Ramos (cell line): ENCODE results near the gene ADAMTS3.

ENCODE experiments used
- in situ Hi-C: fragments of 300-500 bp; cut with MboI; formaldehyde crosslinking; loops from one replicate; pipeline ENCODE4 v1.14.3; 2022; ENCODE audit warnings: low sequenced_read_pairs; ENCODE audit not compliant: unreplicated experiment

The ADAMTS3 gene

DNA sequence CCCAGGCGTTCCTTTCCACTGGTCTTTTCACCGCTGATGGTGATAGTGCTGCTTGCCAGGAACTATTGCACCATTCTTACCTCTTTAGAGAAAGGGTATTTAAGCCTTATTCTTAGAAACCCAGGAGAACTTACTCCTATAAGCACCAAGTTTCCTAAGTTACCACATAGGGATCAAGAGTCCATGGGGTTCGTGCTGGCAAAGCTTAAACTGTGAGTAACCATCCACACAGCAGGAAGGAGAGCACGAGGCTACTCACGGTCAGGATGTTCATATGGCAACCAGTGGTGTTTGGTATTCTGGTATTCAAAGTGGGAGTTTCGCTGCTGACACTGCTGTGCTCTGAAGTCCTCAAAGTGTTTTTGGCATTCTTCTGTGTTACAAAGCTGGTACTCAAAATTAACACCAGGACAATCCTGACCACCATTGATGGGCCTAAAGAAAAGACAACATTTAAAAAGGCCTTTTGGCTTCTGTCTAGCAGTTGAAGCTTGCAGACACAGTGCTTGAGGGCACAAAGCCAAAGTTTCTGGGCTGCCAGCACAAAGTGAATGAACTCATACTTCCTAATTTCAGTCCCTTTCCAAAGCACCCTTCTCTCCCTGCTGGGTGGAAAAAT, 256.9 kb downstream of the ADAMTS3 start:
- in situ Hi-C loops: no loop called here

DNA sequence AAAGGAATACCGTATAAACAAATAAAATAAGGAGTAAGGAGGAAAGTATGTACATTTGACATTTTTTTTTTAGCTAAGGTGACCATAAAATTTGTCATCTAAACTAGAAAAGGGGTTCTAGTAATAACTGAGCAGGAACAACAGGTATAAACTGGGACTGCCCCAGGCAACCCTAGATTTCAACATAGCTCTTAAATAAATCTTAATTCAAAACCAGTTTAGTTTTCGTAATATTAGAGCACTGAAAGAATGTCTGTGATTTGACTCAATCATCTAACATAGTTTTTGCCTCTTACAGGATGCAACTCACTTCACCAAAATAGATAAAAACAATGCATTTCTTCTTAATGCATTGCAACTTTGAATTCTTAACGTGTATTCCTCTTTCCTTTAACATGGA, 257.7 kb downstream of the ADAMTS3 start:
- in situ Hi-C loops: no loop called here

DNA sequence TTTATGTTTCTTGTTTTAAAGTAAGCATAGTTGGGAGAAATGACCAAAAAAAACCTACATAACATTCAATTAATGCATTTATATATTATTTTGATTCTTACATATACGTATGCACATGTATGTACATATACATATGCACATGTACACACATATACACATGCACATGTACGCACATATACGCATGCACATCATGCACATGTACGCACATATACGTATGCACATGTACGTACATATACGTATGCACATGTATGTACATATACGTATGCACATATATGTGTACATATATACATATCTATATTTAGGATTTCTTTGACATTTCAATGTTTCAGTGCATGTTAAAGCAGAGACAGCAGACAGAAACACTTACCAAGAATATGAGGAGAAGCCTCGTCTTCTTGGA, 263.4 kb downstream of the ADAMTS3 start:
- in situ Hi-C loops: no loop called here

DNA sequence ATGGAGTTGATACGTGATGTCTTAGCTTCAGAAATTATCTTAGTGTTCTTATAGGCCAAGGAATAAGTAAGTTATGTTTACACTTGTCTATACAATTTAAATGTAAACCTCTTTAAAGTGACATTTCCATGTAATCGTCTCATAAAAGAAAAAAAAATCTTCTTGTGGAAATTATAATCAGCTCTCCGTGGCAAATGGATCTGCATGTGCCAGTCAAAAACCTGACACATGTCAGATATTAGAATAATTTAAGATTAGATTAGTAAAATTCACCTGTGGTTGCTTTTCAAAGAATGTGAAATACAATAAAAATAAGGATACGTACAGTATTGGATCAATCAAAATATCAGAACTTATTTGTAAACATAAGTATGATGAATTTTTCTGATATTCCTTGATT, 263.9 kb downstream of the ADAMTS3 start:
- in situ Hi-C loops: no loop called here

DNA sequence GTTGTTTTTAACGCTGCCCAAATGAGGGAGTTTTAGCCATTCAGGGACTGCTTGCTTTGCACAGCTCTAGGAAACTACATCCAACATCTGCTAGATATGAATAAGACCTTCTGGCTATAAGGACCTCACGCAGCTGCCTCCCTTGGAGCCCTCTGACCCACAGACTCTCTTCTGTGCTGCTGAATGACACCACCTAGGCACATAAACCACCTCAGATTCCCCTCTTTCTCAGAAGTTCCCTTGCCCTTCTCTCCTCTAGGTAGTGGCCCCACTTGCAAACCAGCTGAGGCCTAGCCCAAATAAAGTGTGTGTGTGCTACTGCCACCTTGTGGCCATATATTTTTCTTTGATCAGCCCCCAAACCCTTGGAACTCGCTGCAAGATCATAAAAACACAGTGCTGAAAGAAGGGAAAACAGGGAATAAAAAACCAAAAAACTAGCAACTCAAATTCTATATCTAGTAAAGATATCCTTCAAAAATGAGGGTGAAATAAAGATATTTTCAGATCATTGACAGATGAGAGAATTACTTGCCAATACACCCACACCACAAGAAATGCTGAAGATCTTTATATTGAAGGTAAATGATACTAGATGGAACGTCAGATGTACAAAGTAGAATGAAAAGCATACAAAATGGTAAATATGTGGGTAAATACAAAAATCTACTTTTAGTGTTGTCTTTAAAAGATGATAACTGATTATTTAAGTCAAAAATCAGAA, 265.9 kb downstream of the ADAMTS3 start:
- in situ Hi-C loops: no loop called here

DNA sequence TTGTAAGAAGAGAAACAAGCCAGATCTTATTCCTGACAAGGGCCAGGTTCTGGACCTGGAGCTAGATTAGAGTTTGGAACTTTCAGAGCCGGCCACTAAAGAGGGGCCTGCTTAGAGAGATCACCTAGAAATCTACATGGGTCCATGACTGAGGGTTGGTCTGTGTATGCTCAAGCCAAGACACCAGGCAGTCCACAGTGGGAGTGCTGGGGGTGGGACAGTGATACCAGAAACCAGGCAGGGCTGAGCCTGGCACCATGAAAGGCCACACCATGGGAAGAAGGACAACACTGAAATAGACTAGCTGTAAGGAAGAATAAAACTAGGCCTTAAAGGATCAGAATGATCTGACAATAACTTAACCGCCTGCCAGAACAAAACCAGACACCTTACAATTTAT, 267.3 kb downstream of the ADAMTS3 start:
- in situ Hi-C loops: no loop called here

DNA sequence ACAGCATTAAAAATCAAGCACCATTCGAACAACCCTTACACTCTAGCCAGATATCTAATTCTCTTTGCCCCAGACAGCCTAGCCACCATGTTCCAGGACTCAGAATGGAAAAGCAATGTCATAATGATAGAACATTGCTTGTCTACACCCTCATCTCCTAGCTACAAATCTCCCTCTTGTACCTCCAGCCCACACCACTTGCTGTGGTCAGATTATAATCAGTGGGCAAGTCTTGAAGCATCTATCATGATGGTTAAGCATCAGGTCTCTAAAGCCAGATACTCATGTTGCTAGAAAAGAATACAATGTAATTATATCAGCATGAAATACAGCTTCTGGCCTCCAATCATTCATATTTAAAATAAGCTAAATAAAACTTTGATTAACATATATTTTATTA, 268.9 kb downstream of the ADAMTS3 start:
- in situ Hi-C loops: no loop called here

DNA sequence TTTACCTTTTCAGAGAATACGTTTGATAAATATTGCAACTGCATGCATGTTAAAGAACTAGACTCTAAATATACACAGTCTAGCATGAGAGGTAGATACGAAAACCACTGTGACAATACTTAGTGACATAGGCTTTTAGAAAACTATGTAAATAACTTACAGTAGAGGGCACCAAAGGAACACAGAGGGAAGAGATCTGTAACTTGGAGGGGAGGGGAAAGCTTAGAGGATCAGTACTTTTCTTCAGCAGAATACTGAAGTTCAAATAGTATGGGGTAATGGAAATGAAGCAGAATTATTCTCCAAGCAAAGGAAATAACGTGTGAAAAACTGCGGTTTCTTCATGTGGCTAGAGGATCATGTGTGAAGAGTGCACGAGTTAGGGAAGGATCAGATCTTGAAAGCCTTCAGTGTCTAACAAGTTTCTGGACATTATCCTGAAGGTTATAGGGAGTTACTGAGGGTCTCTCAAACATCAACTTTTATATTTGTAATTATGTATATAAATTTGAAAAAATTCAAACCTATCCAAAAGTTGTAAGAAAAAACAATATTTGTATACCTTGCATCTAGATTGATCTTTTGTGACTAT, 273.0 kb downstream of the ADAMTS3 start:
- in situ Hi-C loops: no loop called here

DNA sequence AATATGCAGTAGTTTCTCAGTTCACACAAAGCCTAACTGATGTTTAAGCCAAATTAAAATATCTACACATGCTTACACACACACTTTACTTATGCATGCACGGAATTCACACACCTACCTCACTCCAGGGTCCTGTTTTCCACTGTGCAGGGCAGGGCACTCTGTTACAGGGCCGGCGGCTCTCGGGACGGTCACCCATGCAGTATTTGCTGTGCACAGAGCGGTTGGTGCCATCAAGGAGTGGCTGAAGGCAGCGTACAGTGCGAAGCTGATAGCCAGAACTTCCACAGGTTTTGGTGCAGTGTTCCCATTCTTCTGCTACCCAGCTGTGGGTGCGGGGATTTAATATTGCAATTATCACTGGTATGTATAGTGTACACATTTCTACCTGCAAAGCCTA, 278.3 kb downstream of the ADAMTS3 start:
- in situ Hi-C loops: no loop called here

DNA sequence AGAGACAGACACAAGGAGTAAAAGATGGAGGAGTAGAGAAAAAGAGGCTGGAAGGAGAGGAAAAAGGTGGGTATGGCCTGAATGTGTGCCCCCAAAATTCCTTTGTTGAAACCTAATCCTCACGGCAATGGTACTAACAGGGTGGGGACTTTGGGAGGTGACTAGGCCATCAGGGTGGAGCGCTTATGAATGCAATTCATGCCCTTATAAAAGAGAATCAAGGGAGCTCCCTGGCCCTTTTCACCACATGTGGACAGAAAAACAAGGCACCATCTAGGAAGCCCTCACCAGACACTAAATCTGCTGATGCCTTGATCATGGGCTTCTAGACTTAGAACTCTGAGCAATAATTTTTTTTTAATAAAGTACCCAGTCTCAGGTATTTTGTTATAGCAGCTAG, 282.1 kb downstream of the ADAMTS3 start:
- in situ Hi-C loops: no loop called here

DNA sequence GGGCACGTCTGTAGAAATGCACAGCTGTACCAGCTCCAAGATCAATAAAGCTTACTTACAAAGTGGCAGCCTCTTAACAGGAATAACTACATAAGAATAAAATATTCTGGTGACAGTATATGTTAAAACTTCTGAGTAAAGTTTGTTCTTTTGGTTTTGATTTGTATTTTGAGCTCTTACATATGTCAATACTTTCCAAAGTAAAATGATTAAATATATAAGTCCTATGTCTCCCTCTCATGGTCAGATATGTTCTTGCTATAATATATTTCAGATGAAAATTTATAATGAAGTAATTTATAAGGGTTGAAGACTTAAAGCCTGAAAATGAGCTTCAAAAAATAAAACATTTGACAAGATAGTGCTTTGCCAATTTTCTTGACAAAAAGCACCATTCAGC, 282.8 kb downstream of the ADAMTS3 start:
- in situ Hi-C loops: no loop called here

DNA sequence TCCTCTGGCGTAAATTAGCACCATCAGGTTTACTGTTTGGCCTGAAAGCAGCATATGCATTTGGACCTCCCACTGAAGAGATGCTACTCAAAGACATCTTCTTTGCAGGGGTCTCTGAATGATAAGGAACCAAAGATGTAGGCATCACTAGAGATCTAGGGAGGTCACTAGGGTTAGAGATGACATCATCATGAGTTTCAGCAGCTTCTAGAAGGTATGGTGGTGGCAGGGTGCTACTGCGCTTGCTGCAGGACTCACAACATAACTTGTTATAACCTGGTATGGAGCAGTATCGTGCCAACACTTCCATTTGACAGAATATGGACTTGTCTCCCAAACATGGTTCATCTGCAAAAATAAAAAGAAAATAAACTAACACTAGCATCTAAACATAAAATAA, 285.7 kb downstream of the ADAMTS3 start:
- in situ Hi-C loops: no loop called here

DNA sequence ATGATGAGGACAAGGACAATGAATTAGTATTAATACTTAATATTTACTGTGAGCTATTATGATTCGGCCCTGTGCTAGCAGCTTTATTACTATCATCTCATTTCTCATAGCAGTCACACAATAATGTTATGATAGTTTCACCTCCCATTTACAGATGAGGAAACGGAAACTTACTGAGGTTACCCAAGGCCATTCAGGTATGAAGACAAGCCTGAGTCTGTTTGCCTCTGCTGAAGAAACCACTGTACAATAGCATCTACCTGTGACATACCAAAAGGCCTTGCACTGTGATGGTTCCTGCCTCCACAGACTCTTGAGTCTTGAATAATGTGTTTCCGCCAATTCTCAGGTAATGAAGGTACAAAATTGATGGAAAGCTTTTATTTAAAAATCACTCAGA, 288.8 kb downstream of the ADAMTS3 start:
- in situ Hi-C loops: no loop called here

DNA sequence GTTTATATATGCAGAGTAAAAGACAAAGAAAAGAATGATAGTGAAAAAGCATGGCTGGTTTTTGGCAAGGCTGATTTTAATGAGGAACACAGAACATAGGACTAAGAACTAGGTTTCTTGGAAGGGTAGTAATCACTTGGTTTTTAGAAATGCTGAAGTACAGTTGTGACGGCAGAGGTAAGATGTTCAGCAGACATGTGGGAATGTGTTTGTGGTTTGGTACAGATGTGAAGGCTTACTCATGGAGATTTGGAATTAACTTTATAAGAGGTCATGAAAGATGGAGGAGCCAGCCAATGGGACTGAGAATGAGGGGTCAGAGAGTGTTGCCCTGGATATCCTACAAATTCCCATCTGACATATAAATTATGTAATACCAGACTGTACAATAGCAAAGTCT, 293.6 kb downstream of the ADAMTS3 start:
- in situ Hi-C loops: no loop called here

DNA sequence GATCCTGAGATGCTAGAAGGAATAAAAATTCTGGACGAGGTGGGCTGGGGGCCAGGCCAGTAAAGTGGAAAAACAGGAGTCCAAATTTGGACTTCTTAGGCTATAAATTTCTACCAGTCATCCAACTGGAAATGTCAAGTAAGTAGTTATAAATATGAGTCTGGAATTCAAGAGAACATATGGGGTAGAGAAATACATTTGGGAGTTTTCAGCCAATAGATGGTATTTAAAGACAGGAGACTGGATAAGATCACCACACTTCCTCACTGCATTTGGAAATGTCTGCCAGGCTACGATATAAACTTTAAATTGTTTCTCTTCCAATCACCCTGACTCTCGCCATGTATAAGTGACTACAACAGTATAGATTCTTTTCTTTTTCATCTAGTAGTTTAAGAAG, 294.8 kb downstream of the ADAMTS3 start:
- in situ Hi-C loops: no loop called here

DNA sequence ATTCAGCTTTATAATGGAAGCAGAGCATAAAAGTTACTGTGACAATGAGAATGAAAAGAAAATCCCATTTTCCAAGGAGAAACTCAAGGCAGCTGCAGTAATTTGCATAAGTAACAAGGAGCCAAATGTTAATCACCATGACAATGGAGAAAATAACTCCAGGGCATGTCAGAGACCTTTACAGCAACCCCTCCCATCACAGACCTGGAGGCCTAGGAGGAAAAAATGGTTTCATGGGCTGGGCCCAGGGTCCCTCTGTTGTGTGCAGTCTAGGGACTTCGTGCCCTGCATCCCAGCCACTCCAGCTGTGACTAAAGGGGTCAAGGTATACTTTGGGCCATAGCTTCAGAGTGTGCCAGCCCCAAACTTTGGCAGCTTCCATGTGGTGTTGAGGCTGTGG, 313.8 kb downstream of the ADAMTS3 start:
- in situ Hi-C loops: no loop called here

DNA sequence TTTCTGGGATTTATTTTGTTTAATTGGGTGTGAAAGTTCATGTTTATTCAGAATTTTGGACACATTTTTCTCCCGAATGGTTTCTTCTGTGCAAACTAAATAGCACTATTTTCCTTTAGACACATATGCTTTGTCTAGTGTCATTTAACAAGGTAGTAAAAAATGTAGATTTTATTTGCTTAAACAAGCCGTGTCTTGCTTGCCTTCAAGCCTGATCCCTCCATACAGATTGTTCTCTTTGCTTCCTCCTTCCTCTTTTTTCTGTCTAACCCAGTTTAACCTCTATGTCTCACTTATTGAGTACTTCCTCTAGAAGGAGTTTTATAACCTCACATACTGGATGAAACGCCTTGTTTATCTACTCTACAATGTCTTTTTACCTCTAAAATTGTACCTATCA, 325.4 kb downstream of the ADAMTS3 start:
- in situ Hi-C loops: no loop called here

DNA sequence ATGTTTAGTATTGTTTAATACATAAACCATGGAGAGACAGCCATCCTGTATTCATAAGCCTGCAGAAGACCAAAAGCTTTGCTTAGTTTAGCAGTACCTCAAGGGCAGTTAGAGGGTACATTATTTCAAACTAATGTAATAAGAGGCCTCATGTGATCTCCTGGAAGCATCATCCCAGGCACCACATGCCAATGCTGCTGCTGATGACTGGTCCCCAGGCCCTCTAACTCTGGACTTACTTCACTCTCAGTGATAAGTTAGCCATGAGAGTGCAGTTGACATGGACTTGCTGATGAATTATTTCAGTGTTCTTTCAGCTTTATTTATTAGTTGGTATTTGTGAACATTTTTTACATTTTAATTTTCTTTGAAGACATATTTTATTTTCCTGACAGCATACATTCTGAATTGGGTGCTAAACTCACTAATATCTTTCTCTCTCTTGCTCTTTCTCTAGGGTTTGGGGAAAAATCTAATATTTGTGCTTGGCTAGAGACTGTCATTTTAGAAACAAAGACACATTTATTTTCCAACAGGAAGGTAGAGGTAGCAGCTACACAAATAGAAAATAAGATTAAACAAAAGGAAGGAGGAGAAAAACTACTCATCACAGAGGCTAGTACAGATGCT, 329.4 kb downstream of the ADAMTS3 start:
- in situ Hi-C loops: no loop called here
